ENCODE measurements around the gene ZDHHC24.

The ZDHHC24 gene

DNA sequence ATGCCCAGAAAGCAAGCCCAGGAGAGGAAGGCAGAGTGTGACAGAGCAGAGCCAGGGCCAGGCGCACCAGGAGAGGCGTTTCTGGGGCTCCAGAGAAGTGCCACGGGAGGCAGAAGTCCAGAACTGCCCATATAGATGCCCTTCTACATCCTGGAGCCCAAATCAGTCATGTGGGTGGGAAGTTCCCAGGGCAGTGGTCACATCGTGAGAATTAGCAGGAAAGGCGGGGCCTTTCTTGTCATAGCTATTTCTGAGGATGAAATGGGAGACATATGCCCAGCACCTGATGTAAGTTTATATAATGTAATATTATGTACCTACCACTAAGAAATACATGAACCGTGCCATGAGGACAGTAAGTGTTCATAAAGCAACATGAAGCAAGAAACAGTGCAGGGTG lies 13.1 kb downstream of the ZDHHC24 start:
- TF ChIP-seq, protein P1, sequence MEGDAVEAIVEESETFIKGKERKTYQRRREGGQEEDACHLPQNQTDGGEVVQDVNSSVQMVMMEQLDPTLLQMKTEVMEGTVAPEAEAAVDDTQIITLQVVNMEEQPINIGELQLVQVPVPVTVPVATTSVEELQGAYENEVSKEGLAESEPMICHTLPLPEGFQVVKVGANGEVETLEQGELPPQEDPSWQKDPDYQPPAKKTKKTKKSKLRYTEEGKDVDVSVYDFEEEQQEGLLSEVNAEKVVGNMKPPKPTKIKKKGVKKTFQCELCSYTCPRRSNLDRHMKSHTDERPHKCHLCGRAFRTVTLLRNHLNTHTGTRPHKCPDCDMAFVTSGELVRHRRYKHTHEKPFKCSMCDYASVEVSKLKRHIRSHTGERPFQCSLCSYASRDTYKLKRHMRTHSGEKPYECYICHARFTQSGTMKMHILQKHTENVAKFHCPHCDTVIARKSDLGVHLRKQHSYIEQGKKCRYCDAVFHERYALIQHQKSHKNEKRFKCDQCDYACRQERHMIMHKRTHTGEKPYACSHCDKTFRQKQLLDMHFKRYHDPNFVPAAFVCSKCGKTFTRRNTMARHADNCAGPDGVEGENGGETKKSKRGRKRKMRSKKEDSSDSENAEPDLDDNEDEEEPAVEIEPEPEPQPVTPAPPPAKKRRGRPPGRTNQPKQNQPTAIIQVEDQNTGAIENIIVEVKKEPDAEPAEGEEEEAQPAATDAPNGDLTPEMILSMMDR (IDR thresholded peaks at IDR 0.05; ENCODE audit: insufficient read depth, missing control alignments), result no peak
- FAIRE-seq (no peak), DNase-seq (ENCODE audit: insufficient read length, low spot score) (no peak)

DNA sequence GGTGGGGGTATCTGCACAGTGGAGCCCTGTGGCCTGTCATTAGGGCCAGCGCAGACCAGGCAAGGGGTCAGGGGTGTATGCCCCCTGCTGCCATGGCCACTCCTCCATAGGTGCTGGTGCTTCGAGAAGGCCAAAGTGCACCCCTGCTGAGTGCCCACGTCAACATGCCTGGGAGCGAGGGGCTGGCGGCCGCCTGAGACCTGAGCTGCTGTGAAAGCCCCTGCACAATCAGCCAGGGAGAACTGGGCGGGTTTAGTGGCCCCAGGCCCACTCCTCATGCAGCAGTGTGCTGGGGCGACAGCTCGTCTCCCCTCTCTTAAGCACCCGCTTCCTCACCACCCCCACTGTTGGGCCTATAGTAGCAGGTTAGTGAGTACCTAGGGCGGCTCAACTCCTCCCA lies 14.0 kb downstream of the ZDHHC24 start:
- no peak for DNase-seq (ENCODE audit: insufficient read length, low spot score)
- TF ChIP-seq, protein P1 (IDR thresholded peaks at IDR 0.05; ENCODE audit: insufficient read depth, missing control alignments), result no peak
- FAIRE-seq, result no peak

GRCh38 chr11:66530927-66531709 lies 14.7 kb downstream of the ZDHHC24 start:
- TF ChIP-seq, protein P1 (IDR thresholded peaks at IDR 0.05; ENCODE audit: insufficient read depth, missing control alignments), result no peak
- FAIRE-seq (no peak), DNase-seq (ENCODE audit: insufficient read length, low spot score) (no peak)

GRCh38 chr11:66529655-66530054 lies 16.2 kb downstream of the ZDHHC24 start:
- FAIRE-seq, result no peak

DNA sequence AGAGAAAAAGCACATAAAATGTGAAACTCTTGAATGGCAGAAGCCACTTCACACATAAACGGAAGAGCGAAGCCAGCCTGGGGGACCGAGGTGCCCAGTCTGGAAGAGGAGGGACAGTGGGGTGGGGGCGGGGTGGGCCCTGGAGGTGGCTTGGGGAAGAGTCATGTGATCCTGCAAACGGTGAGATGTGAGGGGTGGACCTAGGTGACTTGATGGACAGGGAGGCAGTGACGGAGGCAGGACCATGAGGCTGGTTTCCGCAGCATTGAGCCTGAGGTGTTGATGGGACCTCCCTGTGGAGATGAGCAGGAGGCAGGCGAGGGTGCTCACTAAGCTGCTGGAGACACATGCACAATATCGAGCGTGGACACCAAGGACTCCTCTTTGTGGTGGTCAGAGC lies 16.8 kb downstream of the ZDHHC24 start:
- TF ChIP-seq, protein P1 (IDR thresholded peaks at IDR 0.05; ENCODE audit: insufficient read depth, missing control alignments), result no peak
- FAIRE-seq (no peak), DNase-seq (ENCODE audit: insufficient read length, low spot score) (no peak)

More at GRCh38 chr11:66529655-66530054, 16.2 kb downstream of the ZDHHC24 start:
- TF ChIP-seq, protein P1 (IDR thresholded peaks at IDR 0.05; ENCODE audit: insufficient read depth, missing control alignments), result no peak
- no peak for DNase-seq (ENCODE audit: insufficient read length, low spot score)

- TF ChIP-seq, protein P1 (IDR thresholded peaks at IDR 0.05; ENCODE audit: insufficient read depth, missing control alignments), result no peak
- no peak for FAIRE-seq
- no peak for DNase-seq (ENCODE audit: insufficient read length, low spot score)
These were observed 21.4 kb downstream of the ZDHHC24 start for GRCh38 chr11:66524304-66525040.

DNA sequence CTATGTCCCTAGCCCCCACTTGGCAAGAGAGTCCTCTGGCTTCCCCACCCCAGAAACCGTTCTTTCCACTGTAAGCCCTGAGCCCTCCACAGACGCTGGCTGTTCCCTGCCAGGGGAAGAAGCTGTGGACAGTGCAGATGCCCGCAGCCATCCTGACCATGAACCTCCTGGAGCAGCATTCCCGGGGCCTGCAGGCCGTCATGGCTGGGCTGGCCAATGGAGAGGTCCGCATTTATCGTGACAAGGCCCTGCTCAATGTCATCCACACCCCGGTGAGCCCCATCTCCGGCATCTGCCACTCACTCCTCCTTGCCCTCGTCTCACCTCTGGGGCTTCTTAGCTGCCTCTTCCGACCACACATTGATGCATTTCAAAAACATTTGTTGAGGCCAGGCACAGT lies 22.2 kb downstream of the ZDHHC24 start:
- no peak for FAIRE-seq
- TF ChIP-seq, protein P1 (IDR thresholded peaks at IDR 0.05; ENCODE audit: insufficient read depth, missing control alignments), result no peak
- DNase-seq (ENCODE audit: insufficient read length, low spot score), result no peak
